HL-60/S4 treated with retinoic acid at 250 ng/mL for 4 days and 3 days (cell line): ENCODE data around the gene TRIO.
"Not testable (repeated sequence)": the region's sequence is repeated elsewhere in the genome, so short reads cannot be mapped to it uniquely, and the experiment has no call there.

ENCODE experiments used
- in situ Hi-C: fragments of 300-500 bp; cut with MboI; formaldehyde crosslinking; loops from 2 replicates; pipeline ENCODE4 v1.7.0; 2022; ENCODE audit warnings: low sequenced_read_pairs

Gene TRIO

GRCh38 chr5:14204785-14205321 lies 61.7 kb downstream of the TRIO start:
- in situ Hi-C loops: no loop called here

GRCh38 chr5:14206028-14206725 lies 63.0 kb downstream of the TRIO start:
- in situ Hi-C loops: no loop called here

GRCh38 chr5:14207428-14207827 lies 64.3 kb downstream of the TRIO start:
- in situ Hi-C loops: not testable (repeated sequence)

- in situ Hi-C loops: no loop called here
Observed at GRCh38 chr5:14208071-14209021, 65.2 kb downstream of the TRIO start.

GRCh38 chr5:14209222-14209822 lies 66.2 kb downstream of the TRIO start:
- in situ Hi-C loops: no loop called here

DNA sequence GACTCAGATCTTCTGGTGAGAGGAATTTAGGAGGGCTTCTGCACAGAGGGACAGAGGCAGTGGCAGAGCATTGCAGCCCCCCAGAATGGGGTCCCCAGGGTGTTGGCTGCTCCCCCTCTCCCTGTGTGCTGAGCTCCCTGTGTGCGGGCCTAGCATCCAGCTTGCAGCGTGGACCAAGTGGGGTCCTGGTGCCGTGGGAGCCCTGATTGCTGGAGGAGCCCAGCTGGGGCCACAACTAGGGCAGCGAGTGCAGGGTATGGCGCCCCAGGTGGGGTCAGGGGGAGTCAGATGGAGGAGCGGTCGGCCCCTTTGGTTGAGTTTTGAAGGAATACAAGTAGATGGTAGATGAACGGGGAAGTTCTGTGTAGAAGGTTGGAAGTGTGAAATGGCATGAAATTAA lies 66.7 kb downstream of the TRIO start:
- in situ Hi-C loops: no loop called here

- in situ Hi-C loops: no loop called here
Observed at GRCh38 chr5:14210729-14211128, 67.6 kb downstream of the TRIO start.

- in situ Hi-C loops: no loop called here
Observed at GRCh38 chr5:14211818-14212803, 69.0 kb downstream of the TRIO start.

DNA sequence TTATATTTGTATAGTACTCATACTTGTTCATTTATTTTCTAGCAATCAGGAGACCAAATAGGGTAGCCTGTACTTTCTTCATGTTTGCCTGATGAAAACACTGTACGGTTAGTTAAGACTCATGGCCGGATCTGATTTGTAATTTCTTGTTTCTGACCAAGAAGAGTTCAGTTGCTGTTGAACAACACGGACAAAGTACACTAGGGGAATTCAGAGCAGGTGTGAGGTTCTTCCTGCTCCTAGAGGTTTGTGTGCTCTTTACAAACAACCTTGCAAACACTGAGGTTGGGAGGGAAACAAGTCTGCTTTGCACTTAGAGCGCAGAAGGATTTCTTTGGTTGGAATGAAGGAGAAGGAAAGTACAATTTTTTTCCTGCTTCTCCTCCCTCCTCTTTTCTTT lies 69.7 kb downstream of the TRIO start:
- in situ Hi-C loops: no loop called here

- in situ Hi-C loops: no loop called here
Observed at GRCh38 chr5:14213253-14213652, 70.1 kb downstream of the TRIO start.

DNA sequence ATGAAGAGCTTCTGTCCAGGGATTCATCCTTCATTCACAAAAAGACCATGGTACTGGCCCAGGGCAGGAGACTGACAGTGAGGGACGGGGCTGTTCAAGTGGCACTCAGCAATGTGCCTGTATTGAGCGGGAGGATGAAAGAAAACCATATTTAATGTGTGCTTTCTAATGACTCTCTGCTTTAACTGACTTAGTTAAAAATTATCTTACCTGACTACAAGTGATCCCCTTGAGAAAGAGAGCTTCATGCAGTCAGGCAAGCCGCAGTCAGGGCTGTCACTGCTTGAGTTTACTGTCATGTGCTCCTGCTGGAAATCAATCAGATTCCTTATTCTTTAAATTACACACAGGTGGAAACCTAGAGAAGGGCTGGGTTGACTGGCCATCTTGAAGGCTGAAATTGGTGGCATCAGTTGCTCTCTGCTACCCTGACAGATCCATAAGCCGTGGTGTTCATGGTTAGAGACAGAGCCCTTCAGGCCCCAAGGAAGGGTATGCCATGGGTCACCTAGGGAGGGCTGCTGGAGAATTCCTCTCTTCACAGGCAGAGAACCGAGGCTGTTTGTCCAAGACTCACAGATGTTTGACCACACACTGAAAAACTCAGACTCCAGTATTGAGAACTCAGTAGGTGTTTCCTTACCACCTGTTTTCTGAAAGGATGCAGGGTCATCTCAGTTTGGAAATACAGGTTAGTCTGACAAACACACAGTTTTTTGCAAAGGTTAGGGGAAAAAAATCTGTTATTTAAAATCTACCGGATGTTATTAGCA lies 70.9 kb downstream of the TRIO start:
- in situ Hi-C loops: no loop called here

DNA sequence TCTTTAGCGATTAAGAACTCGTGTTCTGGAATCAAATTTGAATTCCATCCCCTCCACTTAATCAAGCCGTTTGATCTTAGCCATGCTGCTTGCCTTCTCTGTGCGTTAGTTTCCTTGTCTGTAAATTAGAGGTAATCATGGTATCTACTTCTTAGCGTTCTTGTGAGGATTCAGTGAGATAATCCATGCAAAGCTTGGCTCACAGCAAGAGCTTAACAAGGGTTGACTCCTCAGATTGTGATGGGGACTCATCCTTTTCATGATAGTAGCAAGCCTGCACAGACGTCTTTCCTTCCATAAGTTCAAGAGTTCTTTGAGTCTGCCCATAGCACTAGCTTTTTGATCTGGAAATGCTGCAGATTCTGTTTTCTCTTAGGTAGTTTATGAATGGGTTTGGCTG lies 72.8 kb downstream of the TRIO start:
- in situ Hi-C loops: no loop called here

DNA sequence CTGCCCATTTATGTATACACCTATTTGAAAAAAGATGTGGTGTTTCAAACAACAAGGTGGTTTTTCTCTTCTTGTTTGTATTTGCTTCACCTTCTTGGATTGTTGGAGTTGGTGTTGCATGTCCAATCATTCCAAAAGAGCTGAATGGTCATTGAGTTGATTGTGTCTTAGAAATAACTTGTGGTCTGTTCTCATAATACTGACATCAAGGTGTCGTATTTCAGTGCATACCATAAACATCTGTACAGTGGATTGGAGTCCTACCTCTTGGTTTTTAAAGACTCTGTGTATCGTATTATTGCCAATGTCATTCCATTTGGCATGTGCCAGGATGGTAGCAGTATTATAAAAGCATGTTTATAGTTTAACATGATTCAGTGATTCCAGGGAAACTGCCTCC lies 73.2 kb downstream of the TRIO start:
- in situ Hi-C loops: no loop called here

DNA sequence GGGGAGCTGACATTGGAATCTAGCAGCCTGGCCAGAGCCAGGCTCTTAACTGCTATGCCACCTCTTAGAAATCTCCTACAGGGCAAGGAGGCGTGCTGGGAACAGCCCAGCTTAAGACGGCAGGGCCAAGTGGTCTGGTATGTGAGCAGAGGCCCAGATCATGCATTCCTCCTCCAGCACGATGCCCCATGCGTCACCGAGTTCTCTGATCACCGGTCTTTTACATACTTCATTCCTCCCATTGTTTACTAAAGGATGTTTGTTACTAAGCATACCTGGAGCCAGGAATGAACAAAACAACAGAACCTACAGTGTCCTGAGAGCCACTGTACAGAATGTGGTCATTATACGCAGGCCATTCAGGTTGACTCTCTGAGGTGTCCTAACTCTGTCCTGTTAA lies 73.8 kb downstream of the TRIO start:
- in situ Hi-C loops: no loop called here

DNA sequence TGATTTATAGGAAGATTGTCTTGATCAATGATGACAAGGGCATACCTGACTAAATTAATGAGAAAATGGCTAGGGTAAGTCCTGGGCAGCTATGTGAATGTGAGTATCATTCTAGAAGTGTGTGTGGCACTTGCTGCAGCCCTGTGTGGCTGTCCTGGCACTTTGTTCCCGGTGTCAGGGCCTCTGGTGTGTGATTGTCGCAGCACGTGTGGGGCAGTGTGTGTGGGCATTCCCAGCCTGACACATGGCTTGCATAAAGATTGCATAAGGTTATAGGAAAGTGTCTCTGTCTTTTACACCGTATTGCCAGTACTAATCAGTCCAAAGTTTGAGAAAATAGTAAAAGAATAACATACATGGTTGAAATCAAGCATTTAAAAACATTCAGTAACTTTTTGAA lies 74.4 kb downstream of the TRIO start:
- in situ Hi-C loops: no loop called here

- in situ Hi-C loops: no loop called here
Observed at GRCh38 chr5:14218011-14218410, 74.9 kb downstream of the TRIO start.

DNA sequence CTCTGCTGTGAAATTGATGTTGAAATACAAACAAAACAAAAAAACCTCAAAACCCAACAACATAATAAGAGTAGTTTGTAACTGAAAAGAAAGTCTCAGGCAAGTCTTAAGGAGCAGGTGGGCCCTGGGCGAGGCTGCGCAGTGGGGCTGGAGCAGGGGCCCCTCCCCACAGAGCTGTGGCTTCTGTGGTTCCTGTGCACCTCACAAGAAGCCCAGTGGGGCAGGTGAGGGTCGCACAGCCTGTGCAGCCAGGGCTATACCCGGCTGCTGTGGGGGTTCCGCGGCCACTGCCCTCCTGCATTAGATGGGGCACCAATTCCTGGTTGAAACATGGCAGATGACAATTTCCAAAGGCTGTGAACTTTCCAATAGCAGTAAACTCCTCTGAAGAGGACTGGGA lies 75.3 kb downstream of the TRIO start:
- in situ Hi-C loops: no loop called here

- in situ Hi-C loops: no loop called here
Observed at GRCh38 chr5:14218897-14219573, 75.9 kb downstream of the TRIO start.
